ENCODE data around the gene NOP9. TPM values are rescaled to one million over a fixed set of nuclear protein-coding genes. Genes with fewer than 3 reads are reported as not detected.

Gene NOP9, protein sequence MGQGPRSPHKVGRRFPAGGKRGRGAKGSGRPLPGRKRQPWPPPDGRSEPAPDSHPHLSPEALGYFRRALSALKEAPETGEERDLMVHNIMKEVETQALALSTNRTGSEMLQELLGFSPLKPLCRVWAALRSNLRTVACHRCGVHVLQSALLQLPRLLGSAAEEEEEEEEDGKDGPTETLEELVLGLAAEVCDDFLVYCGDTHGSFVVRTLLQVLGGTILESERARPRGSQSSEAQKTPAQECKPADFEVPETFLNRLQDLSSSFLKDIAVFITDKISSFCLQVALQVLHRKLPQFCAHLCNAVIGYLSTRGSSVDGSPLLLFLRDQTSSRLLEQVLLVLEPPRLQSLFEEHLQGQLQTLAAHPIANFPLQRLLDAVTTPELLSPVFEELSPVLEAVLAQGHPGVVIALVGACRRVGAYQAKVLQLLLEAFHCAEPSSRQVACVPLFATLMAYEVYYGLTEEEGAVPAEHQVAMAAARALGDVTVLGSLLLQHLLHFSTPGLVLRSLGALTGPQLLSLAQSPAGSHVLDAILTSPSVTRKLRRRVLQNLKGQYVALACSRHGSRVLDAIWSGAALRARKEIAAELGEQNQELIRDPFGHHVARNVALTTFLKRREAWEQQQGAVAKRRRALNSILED
- total RNA-seq: 25.0 and 27.2 TPM in 2 replicates

DNA sequence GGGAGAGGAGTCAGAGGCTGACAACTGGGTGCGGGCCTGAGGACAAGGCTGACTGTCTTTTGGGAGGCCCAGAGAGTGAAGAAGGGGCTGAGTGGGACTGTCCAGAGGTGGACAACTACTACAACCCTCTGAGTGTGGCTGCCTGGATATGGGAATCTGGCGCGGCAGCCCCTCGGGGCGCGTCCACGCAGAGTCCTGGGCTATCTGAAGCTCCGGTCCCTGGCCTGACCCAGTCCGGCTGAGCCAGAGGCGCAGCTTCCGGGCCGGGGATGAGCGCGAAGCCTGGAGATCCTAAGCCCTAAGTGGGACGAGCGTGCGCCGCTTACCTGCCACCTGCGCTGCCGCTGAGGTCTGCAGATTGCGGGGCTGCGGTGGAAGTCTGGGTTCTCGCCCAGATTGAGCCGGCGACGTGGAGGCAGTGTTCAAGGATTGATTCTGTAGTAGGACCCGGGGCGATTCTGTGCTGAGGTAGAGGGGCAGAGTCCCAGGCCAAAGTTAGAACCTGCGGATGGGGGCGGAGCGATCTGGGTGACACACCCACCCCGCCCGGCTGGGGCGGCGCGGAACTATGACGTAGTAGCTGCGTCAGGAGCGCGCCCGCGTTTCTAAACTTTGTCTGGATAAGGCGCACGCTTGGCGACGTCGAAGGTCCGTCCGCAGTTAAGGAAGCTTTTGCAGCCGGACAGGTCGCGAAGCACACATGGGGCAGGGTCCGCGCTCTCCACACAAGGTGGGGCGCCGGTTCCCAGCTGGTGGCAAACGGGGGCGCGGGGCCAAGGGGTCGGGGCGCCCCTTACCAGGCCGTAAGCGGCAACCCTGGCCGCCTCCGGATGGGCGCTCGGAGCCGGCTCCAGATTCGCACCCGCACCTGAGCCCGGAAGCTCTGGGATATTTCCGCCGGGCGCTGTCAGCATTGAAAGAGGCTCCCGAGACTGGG lies at the start of gene NOP9, which contains the start of gene DHRS1:
NOP9 (plus strand) TSS at position 596 of the 937 bp plus-strand sequence; CDS start at position 701, 105 bp downstream.
DHRS1 (minus strand) TSS at position 526 of the 937 bp plus-strand sequence. CDS start 674 bp downstream, outside the sequence.

DNA sequence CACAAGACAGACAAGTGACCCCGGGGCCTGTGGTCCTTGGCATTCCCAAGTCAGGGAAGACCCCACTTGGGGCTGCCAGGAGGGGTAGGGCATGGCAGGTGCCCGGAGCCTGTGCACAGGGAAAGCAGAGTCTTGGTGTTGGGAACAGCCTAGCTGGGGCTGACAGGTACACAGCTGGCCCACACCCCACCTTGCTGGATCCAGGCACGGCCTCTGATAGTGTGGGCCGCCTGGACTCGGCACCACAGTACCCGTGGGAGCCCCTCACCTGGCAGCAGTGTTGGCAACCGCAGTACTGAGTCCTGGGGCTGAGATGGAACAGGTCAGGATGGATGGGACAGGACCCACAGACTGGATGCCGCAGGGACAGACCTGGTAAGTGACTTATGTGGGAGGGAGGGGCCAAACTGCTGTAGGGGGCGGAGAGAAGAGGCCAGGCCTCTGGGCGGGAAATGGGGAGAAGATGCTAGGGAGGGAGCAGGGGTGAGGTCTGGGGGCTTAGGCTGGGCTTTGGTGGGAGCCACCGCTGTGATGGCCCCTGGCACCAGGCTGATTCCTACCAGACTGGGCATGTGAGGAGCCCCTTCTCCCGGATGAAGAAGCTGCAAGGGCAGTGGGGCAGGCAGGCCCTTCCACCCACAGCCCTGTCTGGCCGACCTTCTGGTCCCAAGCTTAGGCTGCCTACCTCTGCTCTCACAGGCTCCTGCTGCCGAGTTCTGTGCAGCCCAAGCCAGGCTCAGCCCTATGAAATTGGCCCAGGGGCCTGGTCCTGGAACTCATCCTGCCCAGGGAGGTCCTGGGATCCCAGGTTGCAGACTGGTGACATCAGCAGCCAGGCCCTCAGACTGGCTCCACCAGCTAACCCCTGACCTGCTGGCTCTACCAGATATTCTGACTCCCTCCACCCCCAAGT lies 36.6 kb upstream of the NOP9 start, which contains the start of gene TGM1:
TGM1 (minus strand) TSS at position 357 of the 913 bp plus-strand sequence. CDS start 825 bp downstream, outside the sequence.

DNA sequence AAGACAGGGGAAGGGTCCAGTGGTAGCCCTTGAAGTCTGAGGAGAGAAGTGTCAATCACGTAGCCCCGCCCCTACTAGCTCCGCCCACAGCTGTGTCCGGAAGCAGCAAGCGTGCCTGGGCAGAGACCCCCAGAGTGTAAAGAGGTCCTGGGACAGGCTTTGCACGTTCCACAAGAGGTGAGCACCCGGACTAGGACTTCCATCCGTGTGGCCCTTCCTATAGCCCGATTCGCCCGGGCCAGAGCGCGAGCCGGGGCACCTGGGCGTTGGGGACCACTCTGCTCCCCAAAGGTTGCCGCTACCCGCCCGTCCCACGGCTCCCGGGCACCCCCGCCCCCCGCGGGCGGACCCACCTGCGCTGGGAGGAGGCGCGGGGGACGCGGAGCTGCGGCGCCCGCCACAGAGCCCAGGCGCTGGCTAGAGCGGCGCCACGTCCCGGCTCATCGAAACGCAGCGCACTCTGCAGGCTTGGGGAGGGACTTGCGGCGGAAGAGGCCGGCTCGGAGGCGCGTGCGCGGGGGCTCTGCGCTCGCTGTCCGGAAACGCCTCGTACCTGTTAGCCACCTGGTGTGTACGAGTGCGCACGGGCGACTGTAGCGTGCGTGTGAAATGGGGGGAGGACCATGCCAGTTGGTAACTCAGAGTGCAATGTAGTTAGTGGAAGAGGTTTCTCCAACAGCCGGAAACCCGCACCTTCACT lies 28.4 kb upstream of the NOP9 start, which contains the start of gene RABGGTA:
RABGGTA (minus strand) TSS at position 464 of the 700 bp plus-strand sequence. CDS start 482 bp downstream, outside the sequence.

DNA sequence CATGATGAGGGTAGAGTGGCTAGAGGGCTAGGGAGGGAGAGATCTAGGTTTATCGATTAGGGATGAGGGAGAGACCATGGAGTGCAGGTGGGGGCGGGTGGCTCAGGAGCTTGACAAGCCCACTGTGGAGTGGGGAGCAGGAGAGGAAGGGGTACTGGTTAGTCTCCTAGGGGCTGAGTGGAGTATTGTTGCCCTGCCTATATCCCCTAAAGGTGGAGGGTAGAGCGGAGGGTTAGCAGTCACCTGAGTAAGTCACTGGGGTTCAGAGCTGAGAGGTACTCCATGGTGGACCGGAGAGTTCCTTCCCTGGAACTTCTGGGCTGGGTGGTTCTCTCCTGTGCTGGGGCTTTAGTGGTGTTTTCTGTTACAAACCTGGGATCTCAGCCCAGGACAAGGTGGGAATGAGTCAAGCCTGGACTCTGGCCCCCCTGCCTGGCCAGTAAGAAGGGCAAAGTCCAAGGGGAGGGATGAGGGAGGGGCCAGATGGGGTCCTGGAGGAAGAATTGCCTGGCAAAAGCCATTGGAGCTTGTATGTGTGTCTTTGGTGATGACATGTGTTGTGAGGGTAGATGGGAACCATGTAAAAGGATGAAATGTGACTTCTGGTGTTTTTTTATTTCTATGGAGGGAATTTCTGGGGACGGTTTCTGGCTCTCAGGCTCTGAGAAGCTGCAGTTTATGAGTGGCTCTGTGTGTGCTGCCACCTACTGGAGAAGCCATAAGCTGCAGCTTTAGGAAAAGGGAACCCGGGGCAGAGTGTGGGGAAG lies 8.1 kb downstream of the NOP9 start, which contains the start of gene CIDEB:
CIDEB (minus strand) TSS at position 403 of the 767 bp plus-strand sequence; CDS start at position 284, 119 bp downstream.

DNA sequence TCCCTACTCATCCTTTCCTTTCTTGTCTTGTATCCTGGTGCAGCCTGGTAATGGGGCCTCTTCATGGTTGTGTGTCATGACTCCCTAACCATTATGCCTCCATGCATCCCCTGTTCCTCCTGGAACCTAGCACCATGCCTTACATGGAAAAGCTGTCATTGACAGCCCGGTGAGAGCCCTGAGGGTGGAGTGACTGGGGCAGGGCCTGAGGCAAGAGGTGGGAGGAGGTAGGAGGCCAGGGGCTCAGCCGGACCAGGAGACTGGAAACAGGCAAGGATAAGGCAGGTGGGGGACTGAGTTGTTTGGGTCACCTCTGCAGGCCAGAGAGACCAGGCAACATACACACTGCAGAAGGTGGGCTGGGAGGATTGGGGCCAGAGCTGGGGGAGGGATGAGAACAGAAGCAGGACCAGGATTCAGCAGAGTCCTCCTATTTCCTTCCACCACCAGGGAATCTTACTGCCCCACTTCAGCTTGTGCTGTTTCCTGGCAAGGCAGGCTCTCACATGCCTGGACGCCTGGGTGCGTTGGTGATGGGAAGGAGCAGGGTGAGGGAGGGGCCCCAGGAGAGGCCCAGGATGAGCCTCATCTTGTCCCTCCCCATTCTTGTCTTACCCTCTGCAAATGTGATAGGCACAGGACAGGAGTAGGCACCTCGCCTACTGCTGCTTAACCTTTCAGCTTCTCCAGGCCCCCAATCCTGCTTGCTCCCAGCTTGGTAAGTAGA lies 10.1 kb downstream of the NOP9 start, which contains the start of gene LTB4R2:
LTB4R2 (plus strand) TSS at position 603 of the 727 bp plus-strand sequence. CDS start 525 bp downstream, outside the sequence.

DNA sequence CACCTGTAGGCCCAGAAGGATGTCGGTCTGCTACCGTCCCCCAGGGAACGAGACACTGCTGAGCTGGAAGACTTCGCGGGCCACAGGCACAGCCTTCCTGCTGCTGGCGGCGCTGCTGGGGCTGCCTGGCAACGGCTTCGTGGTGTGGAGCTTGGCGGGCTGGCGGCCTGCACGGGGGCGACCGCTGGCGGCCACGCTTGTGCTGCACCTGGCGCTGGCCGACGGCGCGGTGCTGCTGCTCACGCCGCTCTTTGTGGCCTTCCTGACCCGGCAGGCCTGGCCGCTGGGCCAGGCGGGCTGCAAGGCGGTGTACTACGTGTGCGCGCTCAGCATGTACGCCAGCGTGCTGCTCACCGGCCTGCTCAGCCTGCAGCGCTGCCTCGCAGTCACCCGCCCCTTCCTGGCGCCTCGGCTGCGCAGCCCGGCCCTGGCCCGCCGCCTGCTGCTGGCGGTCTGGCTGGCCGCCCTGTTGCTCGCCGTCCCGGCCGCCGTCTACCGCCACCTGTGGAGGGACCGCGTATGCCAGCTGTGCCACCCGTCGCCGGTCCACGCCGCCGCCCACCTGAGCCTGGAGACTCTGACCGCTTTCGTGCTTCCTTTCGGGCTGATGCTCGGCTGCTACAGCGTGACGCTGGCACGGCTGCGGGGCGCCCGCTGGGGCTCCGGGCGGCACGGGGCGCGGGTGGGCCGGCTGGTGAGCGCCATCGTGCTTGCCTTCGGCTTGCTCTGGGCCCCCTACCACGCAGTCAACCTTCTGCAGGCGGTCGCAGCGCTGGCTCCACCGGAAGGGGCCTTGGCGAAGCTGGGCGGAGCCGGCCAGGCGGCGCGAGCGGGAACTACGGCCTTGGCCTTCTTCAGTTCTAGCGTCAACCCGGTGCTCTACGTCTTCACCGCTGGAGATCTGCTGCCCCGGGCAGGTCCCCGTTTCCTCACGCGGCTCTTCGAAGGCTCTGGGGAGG lies 11.3 kb downstream of the NOP9 start, which contains the start of gene LTB4R:
LTB4R (plus strand) TSS at position 857 of the 959 bp plus-strand sequence. CDS start 4,150 bp downstream, outside the sequence.

DNA sequence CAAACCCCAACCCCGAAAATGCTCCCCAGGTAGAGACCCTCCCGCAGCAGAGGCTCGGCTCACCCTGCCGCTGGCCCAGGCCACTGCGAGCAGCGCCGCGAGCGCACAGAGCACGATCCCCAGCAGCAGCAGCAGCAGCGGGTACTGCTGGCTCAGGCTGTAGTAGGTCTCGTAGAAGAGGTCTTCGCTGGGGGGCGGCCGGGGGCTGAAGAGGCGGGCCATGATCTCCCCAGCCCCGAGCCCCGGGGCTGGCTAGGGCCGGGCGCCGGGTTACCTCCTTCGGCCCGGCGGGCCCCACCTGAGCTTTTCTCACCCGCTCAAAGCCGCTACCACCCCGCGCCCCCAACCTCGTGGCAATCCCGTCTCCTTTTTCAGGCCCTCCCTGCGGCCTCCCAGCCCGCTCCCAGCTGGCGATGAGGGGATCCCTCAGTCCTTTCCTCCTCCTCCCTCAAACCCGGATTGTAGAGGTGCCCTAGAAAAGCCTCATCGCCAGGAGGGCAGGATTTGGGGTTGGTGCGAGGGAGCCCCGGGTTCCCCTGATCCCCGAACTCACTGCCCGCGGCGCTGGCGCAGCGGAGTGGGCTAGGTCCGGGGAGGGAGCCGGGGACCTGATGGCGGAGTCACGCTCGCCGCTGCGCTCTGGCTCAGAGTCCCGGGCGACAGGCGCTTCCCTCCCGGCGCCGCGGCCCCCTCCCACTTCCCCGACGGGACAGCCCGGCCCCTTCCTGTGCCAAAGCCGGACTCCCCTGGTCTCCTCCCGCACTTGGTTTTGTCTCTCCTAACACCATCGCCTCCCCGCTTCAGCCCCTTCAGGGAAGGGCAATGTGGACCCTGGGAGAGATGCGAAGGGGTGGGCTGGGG lies 35.0 kb downstream of the NOP9 start, which contains the start of gene ADCY4:
ADCY4 (minus strand) TSS at position 641 of the 861 bp plus-strand sequence; CDS start at position 222, 419 bp downstream.

DNA sequence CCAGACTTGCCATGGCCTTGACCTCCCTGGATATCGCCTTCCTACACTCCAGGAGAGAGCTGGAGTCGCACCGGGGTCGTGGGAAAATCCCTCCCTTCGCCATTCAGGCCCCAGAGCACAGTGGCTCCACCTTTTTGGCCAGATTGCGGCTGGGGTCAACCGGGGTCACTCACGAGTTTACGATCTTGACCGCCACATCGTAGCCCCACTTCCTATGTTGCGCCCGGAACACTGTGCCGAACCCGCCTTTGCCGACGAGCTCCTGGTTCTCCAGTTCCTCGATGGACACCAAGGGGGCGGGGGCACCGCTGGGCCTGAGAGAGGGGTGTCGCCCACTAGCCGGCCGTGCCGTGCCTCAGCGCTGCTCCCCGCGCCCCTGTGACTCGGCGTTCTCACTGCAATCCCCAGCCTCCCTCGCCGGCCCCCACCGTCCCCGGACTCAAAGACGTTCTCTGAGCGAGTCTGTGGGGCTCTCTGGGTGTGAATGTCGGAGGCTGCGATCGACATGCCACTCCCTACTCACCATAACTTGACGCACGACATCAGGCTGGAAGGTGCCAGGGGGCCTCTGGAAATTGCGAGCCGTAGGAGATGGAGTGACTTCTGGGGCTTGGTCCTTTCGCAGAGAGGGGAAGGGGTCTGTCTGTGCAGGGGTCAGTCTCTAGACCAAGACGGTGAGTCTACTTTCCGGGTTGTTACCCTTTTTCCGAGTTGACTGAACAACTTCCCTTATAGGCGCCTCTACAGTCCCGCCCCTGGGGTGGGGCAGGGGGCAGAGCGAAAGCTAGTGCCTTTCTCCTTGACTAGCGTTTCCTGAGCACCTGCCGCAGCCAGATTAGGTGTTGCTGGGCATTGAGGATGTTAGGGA lies 39.9 kb downstream of the NOP9 start, which contains the start of gene RIPK3:
RIPK3 (minus strand) TSS at position 708 of the 868 bp plus-strand sequence; CDS start at position 543, 165 bp downstream.

Other genes with a start within 250 kb of the NOP9 start
- 0.05 TPM in 1 of 2 replicates, not detected in the other for gene CARMIL3, start 247.8 kb upstream of the NOP9 start, total RNA-seq
- not detected in 2 replicates for gene CPNE6, start 228.3 kb upstream of the NOP9 start, total RNA-seq
- 7.9 and 24.3 TPM in 2 replicates for gene PCK2, start 205.5 kb upstream of the NOP9 start, total RNA-seq
- gene DCAF11, start 185.1 kb upstream of the NOP9 start, total RNA-seq: 43.6 and 46.1 TPM in 2 replicates
- gene NRL, start 184.9 kb upstream of the NOP9 start, total RNA-seq: 0.74 and 1.3 TPM in 2 replicates
- 0.10 TPM in 1 of 2 replicates, not detected in the other for gene FITM1, start 169.2 kb upstream of the NOP9 start, total RNA-seq
- 311 and 318 TPM in 2 replicates for gene PSME1, start 163.7 kb upstream of the NOP9 start, total RNA-seq
- gene EMC9, start 158.3 kb upstream of the NOP9 start, total RNA-seq: 15.7 and 22.2 TPM in 2 replicates
- 179 and 201 TPM in 2 replicates for gene PSME2, start 153.2 kb upstream of the NOP9 start, total RNA-seq
- gene RNF31, start 152.4 kb upstream of the NOP9 start, total RNA-seq: 41.4 and 59.8 TPM in 2 replicates
- gene IRF9, start 138.6 kb upstream of the NOP9 start, total RNA-seq: 55.8 and 57.5 TPM in 2 replicates
- gene REC8, start 127.8 kb upstream of the NOP9 start, total RNA-seq: 14.8 and 16.6 TPM in 2 replicates
- gene IPO4, start 111.0 kb upstream of the NOP9 start, total RNA-seq: 61.1 and 67.6 TPM in 2 replicates
- 52.3 and 57.7 TPM in 2 replicates for gene TM9SF1, start 104.4 kb upstream of the NOP9 start, total RNA-seq
- gene TSSK4, start 94.2 kb upstream of the NOP9 start, total RNA-seq: not detected in 2 replicates
- 44.2 and 49.3 TPM in 2 replicates for gene CHMP4A, start 86.4 kb upstream of the NOP9 start, total RNA-seq
- 15.8 and 15.9 TPM in 2 replicates for gene MDP1, start 83.8 kb upstream of the NOP9 start, total RNA-seq
- gene NEDD8, start 67.5 kb upstream of the NOP9 start, total RNA-seq: 259 and 294 TPM in 2 replicates
- 66.4 and 67.7 TPM in 2 replicates for gene GMPR2, start 66.9 kb upstream of the NOP9 start, total RNA-seq
- 72.0 and 90.4 TPM in 2 replicates for gene TINF2, start 57.2 kb upstream of the NOP9 start, total RNA-seq
- gene TGM1, start 36.7 kb upstream of the NOP9 start, total RNA-seq: 0.27 and 2.1 TPM in 2 replicates
- 33.1 and 48.0 TPM in 2 replicates for gene RABGGTA, start 28.3 kb upstream of the NOP9 start, total RNA-seq
- gene DHRS1, start 70 bp upstream of the NOP9 start, total RNA-seq: 25.0 and 29.0 TPM in 2 replicates
- gene CIDEB, start 8.1 kb downstream of the NOP9 start, total RNA-seq: 14.5 and 19.0 TPM in 2 replicates
- 3.9 and 5.0 TPM in 2 replicates for gene LTB4R2, start 10.3 kb downstream of the NOP9 start, total RNA-seq
- 12.9 and 16.3 TPM in 2 replicates for gene LTB4R, start 11.7 kb downstream of the NOP9 start, total RNA-seq
- 21.3 and 26.8 TPM in 2 replicates for gene ADCY4, start 35.2 kb downstream of the NOP9 start, total RNA-seq
- gene RIPK3, start 40.1 kb downstream of the NOP9 start, total RNA-seq: 2.3 and 4.4 TPM in 2 replicates
- gene NFATC4, start 68.3 kb downstream of the NOP9 start, total RNA-seq: 4.1 and 9.0 TPM in 2 replicates
- gene NYNRIN, start 99.2 kb downstream of the NOP9 start, total RNA-seq: 4.8 and 5.5 TPM in 2 replicates
- gene CBLN3, start 129.8 kb downstream of the NOP9 start, total RNA-seq: 0.20 and 2.2 TPM in 2 replicates
- 27.6 and 31.2 TPM in 2 replicates for gene KHNYN, start 130.1 kb downstream of the NOP9 start, total RNA-seq
- gene SDR39U1, start 142.9 kb downstream of the NOP9 start, total RNA-seq: 18.0 and 18.9 TPM in 2 replicates
- not detected in 2 replicates for gene CMA1, start 208.4 kb downstream of the NOP9 start, total RNA-seq

All from mammary microvascular endothelial cell (primary cell).